Right lobe of liver (tissue), 6 donors: ENCODE data around the gene FAM13A. TPM values are rescaled to one million over a fixed set of nuclear protein-coding genes. Genes with fewer than 3 reads are reported as not detected.
A peak's percentile ranks its signal among the peaks of the same experiment; 100 is the strongest.

Experiments
- ATAC-seq, 4 donors: fragments of 200-7000 bp; cut with Tn5 transposase; one replicate each; pipeline ENCODE4 v1.9.1; 2020; ENCODE audit warnings: mild to moderate bottlenecking in 4 of 4, moderate library complexity in 4 of 4
- DNase-seq, 3 donors: peaks; one replicate each; pipeline ENCODE4 v3.0.0-alpha.2; 2020
- H3K27ac ChIP-seq, 3 donors: fragments of 200-600 bp; one replicate each; pipeline ENCODE4 v1.8.0; 2022
- H3K27me3 ChIP-seq, 2 donors: fragments of 200-600 bp; one replicate each; pipeline ENCODE4 v1.8.0; 2022
- H3K36me3 ChIP-seq, 4 donors: fragments of 200-600 bp; sonication (generic) in 1 of 4; one replicate each; pipeline versions ENCODE4 v1.5.1 to v1.8.0; 2017 to 2022; ENCODE audit warnings: control low read depth in 1 of 4
- H3K4me1 ChIP-seq, 4 donors: fragments of 200-600 bp; sonication (generic) in 1 of 4; one replicate each; pipeline versions ENCODE4 v1.5.1 to v1.8.0; 2017 to 2022; ENCODE audit warnings: control low read depth in 1 of 4
- H3K4me3 ChIP-seq, 3 donors: fragments of 200-600 bp; one replicate each; pipeline ENCODE4 v1.8.0; 2022
- H3K9me3 ChIP-seq, 4 donors: fragments of 200-600 bp; sonication (generic) in 1 of 4; one replicate each; pipeline versions ENCODE4 v1.5.1 to v1.8.0; 2017 to 2022; ENCODE audit warnings: control low read depth in 1 of 4
- CTCF ChIP-seq, 4 donors: fragments of 200-600 bp in 3 of 4; fragments of 450-650 bp in 1 of 4; IDR thresholded peaks; one replicate each; pipeline versions ENCODE4 v1.5.1 to v1.8.0; 2016 to 2022; ENCODE audit warnings: antibody characterized with exemption in 4 of 4, mild to moderate bottlenecking in 2 of 4
- POLR2A ChIP-seq: fragments of 450-650 bp; IDR thresholded peaks from one replicate; pipeline ENCODE4 v1.6.1; 2017; ENCODE audit warnings: antibody characterized with exemption, mild to moderate bottlenecking
- WGBS: methylation state at CpG from one replicate; pipeline ENCODE4 v1.1.6; 2018; ENCODE audit warnings: low coverage, low lambda C conversion rate; ENCODE audit not compliant: insufficient coverage; ENCODE audit errors: missing lambda C conversion rate; 5-methylcytosine and 5-hydroxymethylcytosine counted together
- intact Hi-C, 2 donors: fragments of 100-400 bp; cut with DNase I; formaldehyde crosslinking; loops; one replicate each; pipeline versions ENCODE4 v1.11.2 to v1.14.1; 2022
- total RNA-seq, 6 experiments: library from RNA; depleted of rRNA in 2 of 6; stranded (reverse); fragments of >200 nt in 2 of 6; fragmentation: NEBNext Ultra II Directional in 3 of 6; extraction: Animal tissue kit (Norgen Biotek cat#: 25700) in 3 of 6; gene quantifications; one replicate each; pipeline versions ENCODE4 v1.1.0 to v1.2.4, GENCODE V29; 2016 to 2023
- donor health status: DM: no; HTN: yes; CAD: no.
- donor health status: DM: no; HTN: no; CAD: no.
- donor health status: DM: no; HTN: no; CAD: no.
- donor health status: DM: no; HTN: yes; CAD: no.
- donor health status: DM: no; HTN: yes; CAD: no.

The FAM13A gene
- total RNA-seq, 6 experiments from 2014 or later: 28.3 to 82.5 (median 51.7) TPM

- Histone ChIP-seq H3K36me3 (no peaks in the 10 kb centered on the region), H3K27ac (peak overlapping the region; percentile 1 to 34 (median 2)), H3K27me3 (no peaks in the 10 kb centered on the region), H3K4me1 (no peaks in the 10 kb centered on the region), H3K4me3 (peak overlapping the region; percentile 24 to 45 (median 42)), H3K9me3 (no peaks in the 10 kb centered on the region)
- WGBS: 34% methylated on average over 2 of the region's 2 CpGs
- TF ChIP-seq POLR2A (no peak), CTCF (IDR thresholded peaks at IDR 0.05) (no peak)
- DNase-seq (no peak), ATAC-seq (peak in 3 of 4 donors; percentile 57 to 71 (median 66))
- intact Hi-C loops: no loop called here
Measured at GRCh38 chr4:89056292-89056952, 563 bp downstream of the FAM13A start.

GRCh38 chr4:89055157-89056080, 1.6 kb downstream of the FAM13A start:
- WGBS: 50% methylated on average over 1 of the region's 1 CpG
- H3K4me1 ChIP-seq: no peaks in the 10 kb centered on the region
- no peaks in the 10 kb centered on the region for H3K36me3 ChIP-seq
- intact Hi-C loops: no loop called here
- no peak overlapping the region for H3K27ac ChIP-seq
- DNase-seq (no peak), ATAC-seq (no peak)
- TF ChIP-seq CTCF (IDR thresholded peaks at IDR 0.05) (no peak), POLR2A (no peak)
- H3K27me3 ChIP-seq: no peaks in the 10 kb centered on the region
- H3K9me3 ChIP-seq: no peaks in the 10 kb centered on the region
- H3K4me3 ChIP-seq: no peak overlapping the region

- no peaks in the 10 kb centered on the region for H3K4me1 ChIP-seq
- H3K9me3 ChIP-seq: no peaks in the 10 kb centered on the region
- no peaks in the 10 kb centered on the region for H3K36me3 ChIP-seq
- no peak overlapping the region for H3K4me3 ChIP-seq
- intact Hi-C loops: no loop called here
- H3K27me3 ChIP-seq: no peaks in the 10 kb centered on the region
- no peak for TF ChIP-seq CTCF (IDR thresholded peaks at IDR 0.05)
- TF ChIP-seq POLR2A: no peak
- no peak for ATAC-seq
- WGBS: 60% methylated on average over 1 of the region's 1 CpG
- H3K27ac ChIP-seq: no peak overlapping the region
- DNase-seq: no peak
Measured at GRCh38 chr4:89054627-89055026, 2.4 kb downstream of the FAM13A start.

GRCh38 chr4:89049853-89050252, 7.1 kb downstream of the FAM13A start:
- 100% methylated on average over 2 of the region's 2 CpGs for WGBS
- no peak for ATAC-seq
- intact Hi-C loops: no loop called here

More at GRCh38 chr4:89049853-89050252, 7.1 kb downstream of the FAM13A start:
- no peak overlapping the region for H3K27ac ChIP-seq
- no peaks in the 10 kb centered on the region for H3K27me3 ChIP-seq
- no peak overlapping the region for H3K4me3 ChIP-seq
- no peaks in the 10 kb centered on the region for H3K4me1 ChIP-seq
- no peak for TF ChIP-seq CTCF (IDR thresholded peaks at IDR 0.05)
- no peak for TF ChIP-seq POLR2A
- H3K9me3 ChIP-seq: no peaks in the 10 kb centered on the region
- no peaks in the 10 kb centered on the region for H3K36me3 ChIP-seq
- DNase-seq: no peak
